HG03575 (cell line): ENCODE measurements around the gene TAMALIN.

Source experiments
- ATAC-seq: cut with Tn5 transposase; IDR thresholded peaks from one replicate; pipeline ENCODE4 v1.9.1; 2021; ENCODE audit not compliant: unreplicated experiment, insufficient number of reproducible peaks, low FRiP score; ENCODE audit errors: extremely low read depth

The TAMALIN gene

GRCh38 chr12:52032446-52032803, 25.7 kb downstream of the TAMALIN start:
- ATAC-seq = no peak

GRCh38 chr12:52032804-52033445, 26.2 kb downstream of the TAMALIN start:
- peak; percentile 53 for ATAC-seq

- no peak for ATAC-seq
Measured at GRCh38 chr12:52033446-52034140, 26.8 kb downstream of the TAMALIN start.

DNA sequence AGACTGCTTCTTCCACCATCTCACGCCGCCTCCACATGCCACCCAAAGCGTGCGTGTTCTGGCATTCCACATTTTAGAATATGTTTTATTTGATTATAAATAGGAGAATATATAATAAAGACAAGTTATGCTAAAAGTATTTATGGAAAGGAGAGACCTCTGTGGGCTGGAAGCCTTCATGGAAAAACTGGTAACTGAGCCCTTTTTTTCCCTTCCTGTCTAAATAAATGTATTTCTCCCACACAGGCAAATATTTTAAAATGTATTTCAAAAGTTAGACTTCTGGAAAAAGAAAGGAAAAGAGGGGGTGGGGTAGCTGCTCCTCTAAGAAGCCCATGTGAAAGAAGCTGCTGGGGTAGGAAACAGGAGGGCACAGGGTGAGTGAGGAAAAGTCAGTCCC, 28.4 kb downstream of the TAMALIN start:
- no peak for ATAC-seq

GRCh38 chr12:52035926-52036325, 29.2 kb downstream of the TAMALIN start:
- ATAC-seq = no peak

DNA sequence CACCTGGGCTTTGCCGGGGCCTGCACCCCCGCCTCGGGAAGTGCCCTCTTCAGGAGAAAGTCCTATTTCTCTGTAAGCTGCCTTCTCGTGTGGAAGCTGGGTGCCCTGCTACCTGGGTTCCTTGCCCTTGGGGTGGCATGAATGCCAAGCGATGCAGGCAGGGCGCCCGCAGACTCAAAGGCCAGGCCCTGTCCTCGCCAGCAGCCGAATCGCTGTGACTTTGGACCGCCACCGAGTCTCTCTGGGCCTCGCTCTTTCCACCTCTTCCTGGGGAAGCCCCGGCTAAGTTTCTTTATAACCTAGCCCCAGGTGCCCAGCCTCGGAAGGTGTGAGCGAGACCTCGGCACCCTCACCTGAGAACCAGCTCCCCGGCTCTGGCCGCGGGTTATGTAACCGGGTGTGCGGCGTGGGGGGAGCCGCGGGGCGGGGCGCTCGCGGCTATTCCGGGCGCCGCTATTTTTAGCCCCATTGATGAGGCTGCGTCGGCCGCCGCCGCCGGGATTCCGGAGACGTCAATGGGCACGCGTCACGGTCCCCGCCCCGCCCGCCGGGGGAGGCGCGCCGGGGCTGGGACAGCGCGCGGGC, 29.9 kb downstream of the TAMALIN start:
- ATAC-seq = no peak

DNA sequence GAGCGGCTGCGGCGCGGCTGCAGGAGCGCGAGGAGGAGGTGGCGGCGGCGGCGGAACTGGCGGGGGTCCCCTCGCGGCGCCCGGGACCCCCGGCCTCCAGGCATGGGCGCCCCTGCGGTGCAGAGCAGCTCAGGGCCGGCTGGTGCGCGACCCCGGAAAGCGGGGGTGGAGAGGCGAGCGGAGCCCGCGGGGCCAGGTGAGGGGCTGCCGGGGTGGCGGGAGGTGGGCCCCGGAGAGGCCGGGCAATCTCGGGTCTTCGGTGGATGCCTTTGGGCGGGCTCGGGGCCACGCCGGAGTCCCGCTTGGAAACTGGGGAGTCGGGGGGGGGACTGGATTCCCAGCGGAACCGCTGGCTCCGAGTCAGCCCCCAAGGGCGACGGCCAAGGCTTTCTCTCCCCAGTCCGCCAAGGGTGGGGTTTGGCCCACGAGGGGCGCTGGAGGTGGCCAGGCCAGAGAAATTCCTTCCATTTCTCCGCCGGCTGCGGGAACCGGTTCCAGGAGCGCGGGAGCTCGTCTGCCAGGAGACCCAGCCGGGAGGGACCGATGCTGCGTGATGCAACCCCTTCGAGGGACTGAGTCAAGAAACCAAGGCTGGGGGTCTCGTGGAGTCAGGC, 30.6 kb downstream of the TAMALIN start:
- ATAC-seq = no peak

DNA sequence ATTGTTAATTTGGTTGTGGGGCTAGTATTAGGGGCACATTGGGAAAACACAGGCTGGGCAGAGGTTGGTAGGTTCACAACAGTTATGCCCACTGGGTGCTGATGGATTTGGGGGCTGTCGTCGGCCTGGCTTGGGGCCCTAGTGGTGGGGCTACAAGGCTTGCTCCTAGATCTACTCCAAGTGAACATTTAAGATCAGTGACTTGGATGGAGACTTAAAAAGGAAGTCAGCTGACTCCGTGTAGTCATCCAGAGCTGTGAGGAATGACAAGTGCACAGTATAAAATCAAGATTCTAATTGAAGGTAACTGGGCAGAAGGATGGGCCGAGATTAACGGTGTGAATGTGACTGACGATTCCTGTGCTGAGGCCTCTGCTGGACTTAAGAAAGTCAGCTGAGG, 31.7 kb downstream of the TAMALIN start:
- no peak for ATAC-seq

DNA sequence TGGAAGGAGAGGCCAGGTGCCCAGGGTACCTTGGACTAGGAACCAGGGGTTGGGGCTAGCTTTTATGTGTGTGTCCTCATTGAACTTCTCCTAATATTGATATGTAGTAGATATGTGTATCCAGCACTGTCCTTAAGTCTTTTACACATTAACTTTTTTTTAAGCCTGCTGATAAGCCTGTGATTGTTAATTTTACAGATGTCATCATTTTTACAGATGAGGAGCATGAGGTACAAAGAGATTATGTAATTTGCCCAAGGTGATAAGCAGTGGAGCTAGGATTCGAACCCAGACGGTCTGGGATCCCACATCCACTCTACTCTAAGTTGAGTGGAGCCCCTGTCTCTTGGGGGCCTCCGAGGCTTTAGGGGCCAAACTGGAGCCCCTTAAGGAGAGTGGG, 34.3 kb downstream of the TAMALIN start:
- no peak for ATAC-seq

GRCh38 chr12:52041695-52042123, 35.0 kb downstream of the TAMALIN start:
- ATAC-seq = no peak

DNA sequence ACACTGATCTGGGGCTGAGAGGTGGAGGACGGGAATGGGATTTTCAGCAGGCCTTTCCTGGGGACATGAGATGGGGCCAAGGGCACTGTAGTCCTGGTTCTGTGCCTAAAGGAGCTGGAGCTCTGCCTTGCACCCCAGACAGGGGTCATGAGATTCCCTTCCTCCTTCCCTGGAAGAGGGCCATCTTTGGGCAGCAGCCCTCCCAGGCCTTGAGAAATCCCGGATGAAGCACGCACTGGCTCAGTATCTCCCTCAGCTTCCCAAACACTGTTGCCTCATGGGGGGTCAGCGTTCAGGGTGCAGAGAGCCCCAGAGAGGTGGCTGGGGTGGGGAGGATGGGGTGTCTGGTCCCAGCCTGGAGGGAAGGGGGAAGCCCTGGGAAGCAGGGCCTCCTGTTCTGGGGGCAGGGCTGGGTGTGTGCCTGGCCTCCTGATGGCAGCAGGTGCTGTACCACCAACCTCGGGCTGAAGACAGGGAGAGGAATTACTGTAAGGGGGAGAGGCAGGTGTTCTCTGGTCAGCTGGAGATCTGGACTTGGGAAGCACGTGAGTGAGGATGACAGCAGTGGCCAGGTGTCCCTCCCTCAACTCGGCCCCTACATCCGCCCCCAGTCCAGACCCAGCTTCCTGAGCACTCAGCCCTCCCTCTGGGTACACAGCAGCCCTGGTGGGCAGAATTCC, 36.1 kb downstream of the TAMALIN start:
- no peak for ATAC-seq

DNA sequence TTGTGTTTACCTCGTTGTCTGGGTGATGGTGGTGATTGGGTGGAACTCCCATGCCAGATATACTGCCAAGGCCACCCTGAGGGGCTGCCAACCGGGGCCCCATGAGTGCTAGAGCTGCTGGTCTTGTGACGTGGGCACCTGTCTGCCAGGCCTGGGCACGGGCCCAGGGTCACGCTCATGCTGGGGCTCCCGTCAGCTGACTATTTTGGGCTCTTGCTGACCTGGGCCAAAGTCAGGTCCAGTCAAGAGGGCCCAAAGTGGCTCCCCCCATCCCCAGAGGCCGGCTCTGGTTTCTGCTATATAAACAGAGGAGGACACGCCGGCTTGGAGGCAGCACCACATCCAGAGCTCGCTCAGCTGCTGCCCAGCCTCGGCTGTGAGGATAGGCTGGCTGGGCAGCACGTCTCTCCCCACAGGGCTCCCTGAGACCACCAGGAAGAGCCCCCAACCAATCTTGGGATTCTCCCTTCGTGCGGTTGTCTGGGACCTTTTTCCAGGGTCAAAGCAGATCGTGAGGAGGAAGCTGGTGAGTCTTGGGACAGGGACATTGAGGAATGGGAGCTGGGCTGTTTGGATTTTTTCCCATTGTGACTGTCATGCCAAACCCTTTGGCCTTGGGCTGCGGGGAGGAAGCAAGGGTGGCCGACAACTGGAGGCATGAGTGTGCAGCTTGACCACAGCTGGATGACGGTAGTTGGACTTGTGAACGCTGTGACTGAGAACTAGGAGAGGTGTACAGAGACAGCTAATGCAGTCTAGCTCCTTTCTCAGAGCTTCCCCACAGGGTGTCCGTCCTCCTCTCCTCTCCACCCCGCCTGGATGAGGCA, 36.9 kb downstream of the TAMALIN start:
- ATAC-seq = no peak

DNA sequence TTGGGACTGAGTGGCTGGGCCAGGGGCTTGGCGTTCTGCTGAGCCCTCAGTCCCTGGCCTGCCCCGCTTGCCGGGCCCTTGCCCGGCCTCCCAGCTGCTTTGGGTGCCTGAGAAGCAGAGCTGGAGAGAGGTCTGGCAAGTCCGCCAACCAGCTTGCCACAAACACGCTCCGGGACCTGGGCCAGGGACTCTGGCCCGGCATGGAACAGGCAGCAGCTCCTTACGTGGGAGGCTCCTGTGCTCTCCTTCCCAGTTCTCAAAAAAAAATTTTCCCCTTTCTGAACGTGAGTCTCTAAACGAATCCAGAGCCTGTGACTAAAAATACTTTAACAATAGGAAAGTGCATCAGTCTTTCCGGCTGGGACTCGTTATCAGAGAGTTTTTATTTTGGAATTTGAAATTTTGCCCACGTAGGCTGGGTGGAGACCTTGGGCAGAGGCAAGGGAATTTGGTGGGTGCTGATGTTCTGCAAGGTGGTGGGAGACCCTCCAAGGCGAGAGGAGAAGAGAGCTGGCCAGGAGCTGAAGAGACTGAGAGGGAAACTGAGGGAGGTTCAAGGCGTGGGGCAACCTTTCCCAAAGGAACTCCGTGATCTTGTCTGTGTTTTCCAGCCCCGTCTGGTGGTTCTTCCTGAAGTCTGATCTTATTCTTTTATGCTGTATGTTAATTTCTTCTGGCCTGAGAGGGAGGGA, 37.7 kb downstream of the TAMALIN start:
- no peak for ATAC-seq

DNA sequence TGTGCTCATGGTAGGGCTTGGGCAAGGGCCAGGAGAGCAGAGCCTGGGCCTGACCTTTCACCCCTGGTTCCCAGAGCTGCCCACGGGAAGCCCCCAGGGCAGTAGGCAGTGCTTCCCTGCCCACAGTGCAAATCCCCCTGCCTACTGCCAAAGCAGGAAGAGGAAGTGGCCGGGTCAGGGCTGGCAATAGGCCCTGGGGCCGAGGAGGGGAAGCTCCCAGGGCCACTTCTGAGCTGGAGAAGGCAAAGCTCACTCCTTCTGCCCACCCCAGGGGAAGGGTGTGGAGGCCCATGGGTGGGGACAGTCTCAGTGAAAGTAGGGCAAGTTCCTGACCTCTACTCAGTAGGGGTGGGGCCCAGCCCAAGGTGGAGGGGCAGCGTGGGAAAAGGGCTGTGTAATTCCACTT, 39.1 kb downstream of the TAMALIN start:
- ATAC-seq = no peak

DNA sequence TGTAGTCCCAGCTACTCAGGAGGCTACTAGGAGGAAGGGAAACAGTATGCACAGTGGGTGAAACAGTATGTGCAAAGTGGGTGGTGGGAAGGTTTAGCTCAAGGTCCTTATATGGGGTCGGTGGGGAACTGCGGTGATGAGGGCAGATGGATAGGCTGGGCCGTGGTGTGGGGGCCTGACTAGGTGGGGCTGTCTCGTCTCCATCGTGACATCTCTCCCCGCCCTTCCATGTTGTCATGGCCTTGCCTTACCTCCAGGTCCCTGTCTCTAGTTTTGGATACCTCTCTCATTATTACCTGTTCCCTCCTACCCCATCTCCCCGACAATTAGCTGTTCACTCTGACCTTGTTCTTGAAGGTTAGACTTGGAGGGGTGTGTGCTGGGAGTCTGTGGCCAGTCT, 40.1 kb downstream of the TAMALIN start:
- ATAC-seq = no peak

DNA sequence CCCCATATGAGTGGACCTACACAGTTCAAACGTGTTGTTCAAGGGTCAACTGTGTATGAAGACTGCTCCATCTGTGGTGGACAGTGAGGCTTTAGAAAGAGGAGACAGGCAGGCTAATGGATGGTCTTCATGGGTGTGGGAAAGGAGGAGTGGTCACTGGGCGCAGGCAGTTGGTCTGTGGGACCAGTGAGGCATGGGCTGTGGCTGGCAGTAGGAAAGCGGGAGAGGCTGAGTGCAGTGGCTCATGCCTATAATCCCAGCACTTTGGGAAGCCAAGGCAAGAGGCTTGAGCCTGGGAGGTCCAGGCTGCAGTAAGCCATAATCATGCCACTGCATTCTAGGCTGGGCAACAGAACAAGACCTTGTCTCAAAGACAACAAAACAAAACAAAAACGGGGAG, 42.5 kb downstream of the TAMALIN start:
- ATAC-seq = no peak

DNA sequence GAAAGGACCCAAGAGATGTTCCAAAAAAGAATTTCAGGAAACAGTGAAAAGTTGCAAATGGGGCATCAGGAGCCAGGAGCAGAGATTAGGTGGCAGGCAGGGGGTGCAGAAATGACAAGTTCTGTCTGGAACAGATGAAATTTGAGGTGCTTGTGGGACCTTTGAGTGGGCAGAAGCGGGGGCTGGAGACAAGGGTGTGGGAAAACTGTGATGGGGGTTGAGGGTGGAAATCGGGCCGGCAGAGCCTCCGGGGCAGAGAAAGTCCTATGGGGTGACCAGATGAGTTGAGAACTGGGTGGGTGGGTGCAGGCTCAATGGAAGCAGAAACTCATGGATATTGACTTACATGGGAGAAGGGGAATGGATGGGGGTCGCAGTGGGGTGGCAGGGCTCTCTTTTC, 42.9 kb downstream of the TAMALIN start:
- no peak for ATAC-seq

- no peak for ATAC-seq
Measured at GRCh38 chr12:52050116-52050757, 43.5 kb downstream of the TAMALIN start.
